Testis (tissue), 2 donors: ENCODE data around the gene TJP2.

Source experiments
- CTCF ChIP-seq, 3 experiments: fragments of 450-650 bp in 2 of 3; fragments of 200-600 bp in 1 of 3; sonication (generic) in 1 of 3; IDR thresholded peaks; one replicate each; pipeline ENCODE4 v1.5.1; 2016 to 2019; ENCODE audit warnings: antibody characterized with exemption in 3 of 3, mild to moderate bottlenecking in 2 of 3, moderate library complexity in 1 of 3
- POLR2A ChIP-seq: fragments of 450-650 bp; IDR thresholded peaks from one replicate; pipeline ENCODE4 v1.6.1; 2017; ENCODE audit warnings: antibody characterized with exemption, mild to moderate bottlenecking, moderate library complexity

- TF ChIP-seq CTCF (IDR thresholded peaks at IDR 0.05) (no peak), POLR2A (no peak)
These were observed 37.3 kb upstream of the TJP2 start for GRCh38 chr9:69136779-69137178.
